ENCODE data around the gene CDON.

Gene CDON

DNA sequence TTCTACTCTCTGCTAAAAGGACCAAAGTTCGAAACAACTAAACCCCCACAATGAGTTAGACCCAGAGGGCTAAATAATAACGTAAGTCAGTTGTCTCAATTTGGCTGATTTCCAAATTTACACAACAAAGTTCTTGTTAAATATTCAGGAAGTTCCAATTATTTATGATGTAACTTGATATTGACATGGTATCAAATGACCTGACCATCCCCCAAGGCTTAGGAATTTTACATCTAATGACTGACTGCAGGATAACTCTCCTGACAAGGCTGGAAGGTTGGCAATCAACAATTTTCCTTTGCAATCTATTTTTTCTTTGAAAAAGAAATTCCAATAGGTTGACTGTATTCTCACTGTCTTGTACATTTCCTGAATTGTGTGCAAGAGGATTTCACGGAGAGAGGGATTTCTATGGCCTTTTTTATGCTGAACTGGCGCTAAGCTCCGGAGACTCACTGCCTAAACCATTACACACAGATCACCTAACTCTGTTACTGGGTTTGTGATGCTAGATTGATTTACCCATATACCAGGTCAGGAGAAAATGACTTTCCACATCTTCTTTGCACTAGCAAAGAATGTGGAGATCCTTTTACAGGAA, 9.6 kb upstream of the CDON start:
- Histone ChIP-seq H3K4me1 (no peaks in the 10 kb centered on the region), H3K27ac (no peak overlapping the region), H3K9me3 (no peaks in the 10 kb centered on the region), H3K4me3 (no peak overlapping the region), H3K27me3 (peaks cover 0 to 17% of the 10 kb centered on the region in 2 donors), H3K36me3 (no peaks in the 10 kb centered on the region)
- DNase-seq: no peak
- intact Hi-C loops (cut with DNase I; ENCODE audit: low total_unique reads): no loop called here
- TF ChIP-seq, protein P1, sequence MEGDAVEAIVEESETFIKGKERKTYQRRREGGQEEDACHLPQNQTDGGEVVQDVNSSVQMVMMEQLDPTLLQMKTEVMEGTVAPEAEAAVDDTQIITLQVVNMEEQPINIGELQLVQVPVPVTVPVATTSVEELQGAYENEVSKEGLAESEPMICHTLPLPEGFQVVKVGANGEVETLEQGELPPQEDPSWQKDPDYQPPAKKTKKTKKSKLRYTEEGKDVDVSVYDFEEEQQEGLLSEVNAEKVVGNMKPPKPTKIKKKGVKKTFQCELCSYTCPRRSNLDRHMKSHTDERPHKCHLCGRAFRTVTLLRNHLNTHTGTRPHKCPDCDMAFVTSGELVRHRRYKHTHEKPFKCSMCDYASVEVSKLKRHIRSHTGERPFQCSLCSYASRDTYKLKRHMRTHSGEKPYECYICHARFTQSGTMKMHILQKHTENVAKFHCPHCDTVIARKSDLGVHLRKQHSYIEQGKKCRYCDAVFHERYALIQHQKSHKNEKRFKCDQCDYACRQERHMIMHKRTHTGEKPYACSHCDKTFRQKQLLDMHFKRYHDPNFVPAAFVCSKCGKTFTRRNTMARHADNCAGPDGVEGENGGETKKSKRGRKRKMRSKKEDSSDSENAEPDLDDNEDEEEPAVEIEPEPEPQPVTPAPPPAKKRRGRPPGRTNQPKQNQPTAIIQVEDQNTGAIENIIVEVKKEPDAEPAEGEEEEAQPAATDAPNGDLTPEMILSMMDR (IDR thresholded peaks at IDR 0.05): no peak

- no peaks in the 10 kb centered on the region for H3K36me3 ChIP-seq
- H3K27me3 ChIP-seq: no peaks in the 10 kb centered on the region
- H3K9me3 ChIP-seq: no peaks in the 10 kb centered on the region
- no peak for DNase-seq
- peak overlapping the region in 1 of 2 donors; percentile 68 for H3K27ac ChIP-seq
- peak overlapping the region; percentile 58 to 79 for H3K4me3 ChIP-seq
- peaks cover 0 to 13% (median 6%) of the 10 kb centered on the region in 4 donors for H3K4me1 ChIP-seq
- intact Hi-C loops (cut with DNase I; ENCODE audit: low total_unique reads): no loop called here
- TF ChIP-seq, protein P1 (IDR thresholded peaks at IDR 0.05): no peak
These were observed 814 bp upstream of the CDON start for GRCh38 chr11:126063507-126063852.

GRCh38 chr11:126061707-126062678, 673 bp downstream of the CDON start:
- no peaks in the 10 kb centered on the region for H3K36me3 ChIP-seq
- intact Hi-C loops (cut with DNase I; ENCODE audit: low total_unique reads): no loop called here
- H3K4me3 ChIP-seq: peak overlapping the region; percentile 58 to 79
- peak; percentile 45 to 73 for DNase-seq
- H3K9me3 ChIP-seq: no peaks in the 10 kb centered on the region
- no peaks in the 10 kb centered on the region for H3K27me3 ChIP-seq
- TF ChIP-seq, protein P1 (IDR thresholded peaks at IDR 0.05): peak; percentile 40 to 46
- peaks cover 0 to 13% (median 6%) of the 10 kb centered on the region in 4 donors for H3K4me1 ChIP-seq
- peak overlapping the region; percentile 68 to 69 for H3K27ac ChIP-seq

- H3K27ac ChIP-seq: no peak overlapping the region
- peaks cover 0 to 13% (median 6%) of the 10 kb centered on the region in 4 donors for H3K4me1 ChIP-seq
- TF ChIP-seq, protein P1 (IDR thresholded peaks at IDR 0.05): no peak
- H3K4me3 ChIP-seq: no peak overlapping the region
- DNase-seq: no peak
- H3K27me3 ChIP-seq: no peaks in the 10 kb centered on the region
- intact Hi-C loops (cut with DNase I; ENCODE audit: low total_unique reads): no loop called here
- H3K9me3 ChIP-seq: no peaks in the 10 kb centered on the region
- no peaks in the 10 kb centered on the region for H3K36me3 ChIP-seq
These were observed 1.9 kb downstream of the CDON start for GRCh38 chr11:126060757-126061171.

DNA sequence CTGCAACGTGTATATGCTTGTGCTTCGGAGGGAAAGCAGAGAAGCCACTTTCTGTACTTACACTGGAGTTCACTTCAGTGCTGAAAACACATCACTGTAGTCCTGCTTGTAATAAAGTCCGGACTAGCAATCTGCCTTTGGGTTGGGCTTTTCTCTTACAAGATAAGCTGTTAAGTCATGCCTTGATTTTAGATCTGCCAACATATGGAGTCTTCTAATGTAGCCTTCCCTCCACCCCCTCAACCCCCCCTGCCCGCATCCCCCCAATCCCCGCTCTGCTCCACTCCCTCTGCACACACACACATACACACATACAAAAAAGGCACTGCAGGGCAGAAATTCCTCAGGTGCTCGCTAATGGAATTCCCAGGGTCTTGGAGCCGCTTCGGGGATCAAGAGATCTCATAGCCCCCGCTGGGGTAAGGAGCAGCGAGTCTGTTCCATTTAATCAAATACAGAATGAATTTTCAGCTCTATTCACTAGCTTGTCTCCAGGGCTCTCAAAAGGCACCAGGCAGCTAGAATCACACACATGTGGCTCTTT, 3.4 kb downstream of the CDON start:
- intact Hi-C loops (cut with DNase I; ENCODE audit: low total_unique reads): no loop called here
- TF ChIP-seq, protein P1 (IDR thresholded peaks at IDR 0.05): no peak
- no peaks in the 10 kb centered on the region for H3K27me3 ChIP-seq
- H3K36me3 ChIP-seq: no peaks in the 10 kb centered on the region
- no peaks in the 10 kb centered on the region for H3K9me3 ChIP-seq
- no peak for DNase-seq
- peaks cover 0 to 13% (median 6%) of the 10 kb centered on the region in 4 donors for H3K4me1 ChIP-seq
- H3K27ac ChIP-seq: no peak overlapping the region
- H3K4me3 ChIP-seq: no peak overlapping the region
